ENCODE data around the gene NRG2. TPM values are rescaled to one million over a fixed set of nuclear protein-coding genes. Genes with fewer than 3 reads are reported as not detected.

NRG2 gene
- total and polyA plus RNA-seq, 2 of the 8 experiments (the other 6 are each of a cell fraction or from before 2014, with no cell fraction given): 0.27 to 0.54 TPM

- Histone ChIP-seq H3K14ac (ENCODE audit: insufficient read length) (no peak overlapping the region), H2AFZ (ENCODE audit: low read length) (no peak overlapping the region), H2BK20ac (ENCODE audit: low read length) (no peak overlapping the region), H3K4ac (replicated peaks; ENCODE audit: insufficient read length, low read depth, low read length) (no peak overlapping the region), H3K23ac (ENCODE audit: insufficient read length) (no peak overlapping the region), H3K4me2 (ENCODE audit: insufficient read depth in 1 of 2, low read depth in 2 of 2, low read length in 2 of 2) (no peak overlapping the region), H2BK12ac (ENCODE audit: low read depth, low read length) (no peak overlapping the region), H3K27ac (ENCODE audit: low read depth, low read length) (no peak overlapping the region), H4K8ac (ENCODE audit: extremely low read depth, insufficient read depth, low read length) (no peak overlapping the region), H3K9ac (replicated peaks in 1 of 4; ENCODE audit: extremely low read depth in 1 of 4, low read depth in 3 of 4, low read length in 3 of 4) (no peak overlapping the region), H4K91ac (replicated peaks; ENCODE audit: insufficient read length, low read length) (no peak overlapping the region), H4K5ac (ENCODE audit: insufficient read length, low read depth, low read length) (no peak overlapping the region), H3K79me2 (ENCODE audit: control insufficient read depth in 1 of 2, insufficient read depth in 2 of 2, low read length in 2 of 2) (no peaks in the 10 kb centered on the region), H3K18ac (ENCODE audit: extremely low read depth, low read length) (no peak overlapping the region), H3K23me2 (ENCODE audit: low read depth, low read length) (peaks cover 8% of the 10 kb centered on the region; the same call in 1 of the 2 replicates), H4K20me1 (replicated peaks in 1 of 2; ENCODE audit: control insufficient read depth in 1 of 2, insufficient read depth in 2 of 2, low read length in 2 of 2) (no peaks in the 10 kb centered on the region), H3K79me1 (ENCODE audit: low read depth, low read length) (no peaks in the 10 kb centered on the region), H2BK15ac (ENCODE audit: low read length) (no peak overlapping the region), H3K4me3 (ENCODE audit: extremely low read depth in 1 of 4, insufficient read depth in 2 of 4, low read depth in 3 of 4, low read length in 4 of 4) (no peak overlapping the region), H2AK5ac (ENCODE audit: low read depth, low read length) (no peak overlapping the region), H2BK120ac (replicated peaks; ENCODE audit: low read depth, low read length) (no peak overlapping the region), H2BK5ac (ENCODE audit: low read depth, low read length) (no peak overlapping the region), H3K27me3 (replicated peaks in 1 of 4; ENCODE audit: control insufficient read depth in 3 of 4, extremely low read depth in 1 of 4, insufficient read depth in 3 of 4, low read length in 3 of 4) (peaks cover 0 to 2% (median 0%) of the 10 kb centered on the region in 4 experiments; a peak in 1 of 7 replicates), H3K56ac (replicated peaks; ENCODE audit: insufficient read length, low read depth, low read length) (no peak overlapping the region), H3K4me1 (replicated peaks in 1 of 4; ENCODE audit: control insufficient read depth in 3 of 4, insufficient read depth in 4 of 4, low read length in 3 of 4) (no peaks in the 10 kb centered on the region), H3K9me3 (ENCODE audit: insufficient read depth in 2 of 2, low read depth in 1 of 2, low read length in 1 of 2) (no peaks in the 10 kb centered on the region), H3K36me3 (ENCODE audit: control insufficient read depth in 2 of 4, insufficient read depth in 4 of 4, low read length in 3 of 4) (no peaks in the 10 kb centered on the region)
- ChIA-PET POLR2A (ENCODE audit: partially characterized antibody) (interaction anchor here (0.6 kb wide), 1 partner anchor 399 kb away, joined by 3 read pairs; no protein-coding TSS in a partner anchor), CTCF (ENCODE audit: partially characterized antibody) (interaction anchor here (0.8 to 5.9 kb wide), 12 partner anchors 9 to 130 kb away, joined by 3 to 75 read pairs (median 6); partner anchors contain the start of gene PSD2)
- FAIRE-seq: no peak
- TF ChIP-seq TBP (IDR thresholded peaks at IDR 0.05; ENCODE audit: low read depth, low read length) (no peak), CBX5 (IDR thresholded peaks at IDR 0.05; ENCODE audit: low read depth, low read length) (no peak), GTF2F1 (IDR thresholded peaks at IDR 0.05; ENCODE audit: borderline replicate concordance, low read depth, low read length) (no peak), SRF (IDR thresholded peaks at IDR 0.05; ENCODE audit: low read depth, low read length) (no peak), TAF1 (IDR thresholded peaks at IDR 0.05; ENCODE audit: low read depth, low read length) (no peak), BCL11A (IDR thresholded peaks at IDR 0.05; ENCODE audit: low read depth in 2 of 2, low read length in 2 of 2) (no peak), CREB1 (IDR thresholded peaks at IDR 0.05) (no peak), RAD21 (IDR thresholded peaks at IDR 0.05 in 1 of 2, conservative IDR thresholded peaks at IDR 0.05 in 1 of 2; ENCODE audit: low read depth in 2 of 2, low read length in 2 of 2) (no peak), E2F6 (IDR thresholded peaks at IDR 0.05) (no peak), FOSL1 (IDR thresholded peaks at IDR 0.05; ENCODE audit: insufficient read depth, low read depth, low read length) (no peak), RFX5 (IDR thresholded peaks at IDR 0.05; ENCODE audit: borderline replicate concordance, low read depth, low read length) (no peak)
- no peak for DNase-seq (ENCODE audit: low read depth in 1 of 2, low spot score in 2 of 2)
- 86% methylated on average over 12 of the region's 12 CpGs; no CpG with 5 or more reads in 1 of the 2 experiments for WGBS, 2 experiments (ENCODE audit: extremely low coverage in 1 of 2, insufficient coverage in 1 of 2, insufficient read length in 1 of 2, insufficient replicate concordance in 2 of 2, low coverage in 1 of 2, low lambda C conversion rate in 2 of 2, missing lambda C conversion rate in 1 of 2)
Observed at GRCh38 chr5:139838381-139839197, 204.5 kb downstream of the NRG2 start.

All from H1 (cell line).